ENCODE measurements around the gene PNMA6E. TPM values are rescaled to one million over a fixed set of nuclear protein-coding genes. Genes with fewer than 3 reads are reported as not detected.

Gene PNMA6E
- total RNA-seq (not detected in 2 replicates), polyA plus RNA-seq (not detected in 2 replicates), polyA minus RNA-seq (not detected in 2 replicates), Bru-seq, nascent RNA (not detected), BruChase-seq, experiment 1, labeled RNA remaining after a 6-hour chase (percentile 11 among the genes with signal in this experiment), BruChase-seq, experiment 2, labeled RNA remaining after a 2-hour chase (percentile 11 among the genes with signal in this experiment)
- polyA plus RNA-seq (2011; cell fraction: cytosol; rRNA removed): not detected in 2 replicates
- polyA plus RNA-seq (2011; cell fraction: nucleus; rRNA removed): not detected in 2 replicates
- polyA plus RNA-seq (2012): not detected in 2 replicates
- not detected for polyA minus RNA-seq (2011; cell fraction: cytosol; rRNA and poly(A)+ RNA removed)
- polyA minus RNA-seq (2011; cell fraction: nucleus; rRNA and poly(A)+ RNA removed): not detected in 2 replicates
- long read RNA-seq: 0 reads

GRCh38 chrX:153401133-153401764, at the start of gene PNMA6E:
TSS of gene PNMA6E (minus strand) at chrX:153401350. CDS start at chrX:153398849, 2,501 bp downstream.
- no peak within 1 kb of the TSS for H3K9ac ChIP-seq (replicated peaks; ENCODE audit: extremely low read depth, insufficient read depth, low read length)
- no TSS peak for BruUV-seq (replicated peaks)
- H3K9me3 ChIP-seq (replicated peaks; ENCODE audit: control insufficient read depth, insufficient read depth, low read length): no peaks in the 10 kb centered on the region
- no peak for FAIRE-seq
- ChIA-PET CTCF (no interaction called here), POLR2A (no interaction called here)
- no peak within 1 kb of the TSS for H3K4me2 ChIP-seq (ENCODE audit: insufficient read depth, low read length)
- H3K27ac ChIP-seq (ENCODE audit: insufficient read depth, low read depth, low read length): no peak within 1 kb of the TSS
- H3K79me2 ChIP-seq (ENCODE audit: control insufficient read depth, insufficient read depth, low read length): no peaks in the 10 kb centered on the region
- TF ChIP-seq POLR2A (IDR thresholded peaks at IDR 0.05; ENCODE audit: low read depth, low read length): no peak
- no peak for TF ChIP-seq FOS (IDR thresholded peaks at IDR 0.05; ENCODE audit: borderline replicate concordance, insufficient read depth, low read length)
- no peak for TF ChIP-seq GATA2 (IDR thresholded peaks at IDR 0.05; ENCODE audit: insufficient read depth, insufficient read length, low read depth, low read length)
- no peak for TF ChIP-seq EZH2 (IDR thresholded peaks at IDR 0.05; ENCODE audit: borderline replicate concordance, low read depth, low read length, severe bottlenecking)
- TF ChIP-seq POLR2AphosphoS5 (IDR thresholded peaks at IDR 0.05; ENCODE audit: insufficient read depth, low read depth, low read length): no peak
- TF ChIP-seq, protein P1, sequence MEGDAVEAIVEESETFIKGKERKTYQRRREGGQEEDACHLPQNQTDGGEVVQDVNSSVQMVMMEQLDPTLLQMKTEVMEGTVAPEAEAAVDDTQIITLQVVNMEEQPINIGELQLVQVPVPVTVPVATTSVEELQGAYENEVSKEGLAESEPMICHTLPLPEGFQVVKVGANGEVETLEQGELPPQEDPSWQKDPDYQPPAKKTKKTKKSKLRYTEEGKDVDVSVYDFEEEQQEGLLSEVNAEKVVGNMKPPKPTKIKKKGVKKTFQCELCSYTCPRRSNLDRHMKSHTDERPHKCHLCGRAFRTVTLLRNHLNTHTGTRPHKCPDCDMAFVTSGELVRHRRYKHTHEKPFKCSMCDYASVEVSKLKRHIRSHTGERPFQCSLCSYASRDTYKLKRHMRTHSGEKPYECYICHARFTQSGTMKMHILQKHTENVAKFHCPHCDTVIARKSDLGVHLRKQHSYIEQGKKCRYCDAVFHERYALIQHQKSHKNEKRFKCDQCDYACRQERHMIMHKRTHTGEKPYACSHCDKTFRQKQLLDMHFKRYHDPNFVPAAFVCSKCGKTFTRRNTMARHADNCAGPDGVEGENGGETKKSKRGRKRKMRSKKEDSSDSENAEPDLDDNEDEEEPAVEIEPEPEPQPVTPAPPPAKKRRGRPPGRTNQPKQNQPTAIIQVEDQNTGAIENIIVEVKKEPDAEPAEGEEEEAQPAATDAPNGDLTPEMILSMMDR (IDR thresholded peaks at IDR 0.05; ENCODE audit: extremely low read depth in 1 of 2, insufficient read depth in 1 of 2, low read depth in 1 of 2, low read length in 2 of 2): no peak
- no peak for TF ChIP-seq JUN (IDR thresholded peaks at IDR 0.05; ENCODE audit: borderline replicate concordance, insufficient read depth, insufficient read length, low read depth)
- TF ChIP-seq MAX (IDR thresholded peaks at IDR 0.05; ENCODE audit: insufficient read depth, insufficient read length): no peak
- TF ChIP-seq MYC (IDR thresholded peaks at IDR 0.05; ENCODE audit: low read depth, low read length): no peak
- DNase-seq (ENCODE audit: low read depth, low spot score): no peak
- dilution Hi-C loops (cut with MboI; ENCODE audit: extremely low pct_ligation_motif_present, low sequenced_read_pairs): no loop called here
- H2AFZ ChIP-seq (ENCODE audit: low read depth, low read length): no peak within 1 kb of the TSS
- H3K9me1 ChIP-seq (replicated peaks; ENCODE audit: control insufficient read depth, extremely low read depth, insufficient read depth, low read length): no peaks in the 10 kb centered on the region
- no peaks in the 10 kb centered on the region for H4K20me1 ChIP-seq (replicated peaks; ENCODE audit: control insufficient read depth, extremely low read depth, insufficient read depth, low read length)
- no peaks in the 10 kb centered on the region for H3K27me3 ChIP-seq (ENCODE audit: control insufficient read depth in 2 of 2, insufficient read depth in 2 of 2, low read length in 2 of 2)
- H3K4me1 ChIP-seq (ENCODE audit: control insufficient read depth, extremely low read depth, insufficient read depth, low read length): no peaks in the 10 kb centered on the region
- no peaks in the 10 kb centered on the region for H3K36me3 ChIP-seq (ENCODE audit: control insufficient read depth in 2 of 2, extremely low read depth in 1 of 2, insufficient read depth in 2 of 2, low read length in 2 of 2)
- H3K4me3 ChIP-seq (replicated peaks in 1 of 3; ENCODE audit: insufficient read depth in 1 of 3, low read depth in 1 of 3, low read length in 3 of 3): no peak within 1 kb of the TSS
- intact Hi-C loops (cut with micrococcal nuclease): no loop called here
